Measurements from ENCODE around the gene ADI1.
"Not testable (repeated sequence)": the region's sequence is repeated elsewhere in the genome, so short reads cannot be mapped to it uniquely, and the experiment has no call there.

GRCh38 chr2:3454005-3454404, 65.3 kb downstream of the ADI1 start:
- not testable (repeated sequence) for TF ChIP-seq POLR2AphosphoS5 (IDR thresholded peaks at IDR 0.05; ENCODE audit: low read depth); CTCF (IDR thresholded peaks at IDR 0.05; ENCODE audit: insufficient read depth, low read length); GABPA (IDR thresholded peaks at IDR 0.05; ENCODE audit: low read depth)

All from HL-60 (cell line).